K562 (cell line): Measurements from ENCODE around the gene TMEM43. TPM values are rescaled to one million over a fixed set of nuclear protein-coding genes. Genes with fewer than 3 reads are reported as not detected.

Experiments used
- ATAC-seq: fragments of 200-7000 bp; cut with Tn5 transposase; 3 replicates; pipeline ENCODE4 v1.9.1; 2020; ENCODE audit warnings: moderate library complexity
- BruUV-seq: library from RNA; stranded (reverse); fragments of 400-500 nt; replicated peaks from 2 replicates; lab custom pipeline; 2021; lab: Mats Ljungman, UMichigan
- CTCF ChIA-PET: fragments of 300-600 bp; formaldehyde crosslinking; extraction: SDS; loops from one replicate; lab custom pipeline; 2021; ENCODE audit warnings: low intra/inter-chr PET ratio; lab: Yijun Ruan, JAX
- POLR2A ChIA-PET: fragments of 300-600, 350-650 bp; sonication (Branson Sonifier 250); formaldehyde crosslinking; extraction: SDS; loops from one replicate; lab custom pipeline; 2021; ENCODE audit warnings: antibody characterized with exemption, inconsistent platforms; lab: Yijun Ruan, JAX
- DNase-seq, 4 experiments: peaks; one replicate each; pipeline versions ENCODE4 v3.0.0 to v3.0.0-alpha.2; 2011 to 2018; ENCODE audit warnings: low spot score in 3 of 4, mixed read lengths in 3 of 4; ENCODE audit errors: extremely low read depth in 1 of 4
- FAIRE-seq: peaks from 2 replicates; lab custom pipeline; 2011; peaks lifted over from hg19 to GRCh38; lab: Jason Lieb, UNC
- H2AFZ ChIP-seq: 2 replicates; pipeline ENCODE4 v1.6.0; 2011; ENCODE audit warnings: low read depth, low read length, control low read depth, inconsistent platforms
- H3K27ac ChIP-seq: fragments of 200-600 bp; 3 replicates; pipeline ENCODE4 v1.8.0; 2011; ENCODE audit warnings: low read depth, mild to moderate bottlenecking, control low read depth, inconsistent platforms, low read length, moderate library complexity, mixed read lengths; ENCODE audit errors: extremely low read depth
- H3K27me3 ChIP-seq, 2 experiments: fragments of 300-600 bp in 1 of 2; 2 replicates in 1 of 2; 3 replicates in 1 of 2; pipeline versions ENCODE4 v1.6.0 to v1.8.0; 2011; ENCODE audit warnings: inconsistent platforms in 2 of 2, low read length in 2 of 2, mild to moderate bottlenecking in 1 of 2, mixed read lengths in 1 of 2, moderate library complexity in 1 of 2; ENCODE audit not compliant: control insufficient read depth in 2 of 2, insufficient read depth in 2 of 2
- H3K36me3 ChIP-seq: fragments of 300-600 bp; 3 replicates; pipeline ENCODE4 v1.8.0; 2011; ENCODE audit warnings: mild to moderate bottlenecking, low read length, inconsistent platforms; ENCODE audit not compliant: control insufficient read depth, insufficient read depth
- H3K4me1 ChIP-seq, 2 experiments: fragments of 200-600 bp in 1 of 2; replicated peaks in 1 of 2; 2 replicates in 1 of 2; 3 replicates in 1 of 2; pipeline versions ENCODE4 v1.5.1 to v1.8.0; 2011; ENCODE audit warnings: inconsistent platforms in 2 of 2, low read length in 2 of 2, mild to moderate bottlenecking in 1 of 2, mixed read lengths in 1 of 2, moderate library complexity in 1 of 2; ENCODE audit not compliant: control insufficient read depth in 2 of 2, insufficient read depth in 2 of 2
- H3K4me2 ChIP-seq: 2 replicates; pipeline ENCODE4 v1.6.1; 2011; ENCODE audit warnings: low read length, control low read depth, inconsistent platforms, mixed read lengths; ENCODE audit not compliant: insufficient read depth
- H3K4me3 ChIP-seq: fragments of 200-600 bp; sonication (generic), shearing (Covaris generic); 2 replicates; pipeline ENCODE4 v1.5.1; 2016; ENCODE audit warnings: control low read depth, inconsistent platforms
- H3K79me2 ChIP-seq: fragments of 200-600 bp; 3 replicates; pipeline ENCODE4 v1.8.0; 2011; ENCODE audit warnings: low read length, inconsistent platforms; ENCODE audit not compliant: control insufficient read depth, insufficient read depth
- H3K9ac ChIP-seq, 2 experiments: 2 replicates each; pipeline versions ENCODE4 v1.6.0 to v1.6.1; 2011; ENCODE audit warnings: low read depth in 2 of 2, low read length in 2 of 2, control low read depth in 1 of 2, inconsistent platforms in 1 of 2, mild to moderate bottlenecking in 1 of 2, mixed read lengths in 1 of 2; ENCODE audit not compliant: insufficient read depth in 1 of 2
- H3K9me1 ChIP-seq: one replicate; pipeline ENCODE4 v1.6.0; 2011; ENCODE audit warnings: inconsistent platforms, mild to moderate bottlenecking, low read length, moderate library complexity; ENCODE audit not compliant: control insufficient read depth, insufficient read depth
- H3K9me3 ChIP-seq: replicated peaks from 2 replicates; pipeline ENCODE4 v1.5.1; 2011; ENCODE audit warnings: low read depth, low read length, inconsistent platforms; ENCODE audit not compliant: control insufficient read depth, insufficient read depth
- H4K20me1 ChIP-seq: replicated peaks from 2 replicates; pipeline ENCODE4 v1.6.1; 2011; ENCODE audit warnings: low read length, inconsistent platforms, mixed read lengths; ENCODE audit not compliant: control insufficient read depth, insufficient read depth
- ATF7 ChIP-seq: fragments of 450-650 bp; IDR thresholded peaks from 2 replicates; pipeline ENCODE4 v1.7.1; 2014; ENCODE audit warnings: mild to moderate bottlenecking, moderate library complexity
- BDP1 ChIP-seq: IDR thresholded peaks from 3 replicates; pipeline ENCODE4 v1.6.1; 2011; ENCODE audit not compliant: insufficient read length, insufficient read depth
- CEBPG ChIP-seq, 3 experiments: fragments of 200-800 bp in 1 of 3; sonication (Bioruptor generic) in 1 of 3; sonication (generic) in 1 of 3; formaldehyde crosslinking in 1 of 3; IDR thresholded peaks in 2 of 3; conservative IDR thresholded peaks in 1 of 3; 2 replicates each; pipeline versions ENCODE4 v1.6.1 to v1.8.0; 2016 to 2022; ENCODE audit warnings: missing compliant biosample characterization in 2 of 3, missing genetic modification characterization in 2 of 3, mild to moderate bottlenecking in 1 of 3, missing genetic modification reagents in 1 of 3
- CTBP1 ChIP-seq: fragments of 450-650 bp; IDR thresholded peaks from 2 replicates; pipeline ENCODE4 v1.6.1; 2016; ENCODE audit warnings: borderline replicate concordance
- EP300 ChIP-seq: IDR thresholded peaks from 2 replicates; pipeline ENCODE4 v1.6.1; 2012; ENCODE audit warnings: low read length, improper control_type of control experiment
- FOSL1 ChIP-seq: fragments of 200-800 bp; sonication (Bioruptor generic); conservative IDR thresholded peaks from 2 replicates; pipeline ENCODE4 v1.6.1; 2016; ENCODE audit warnings: missing genetic modification characterization, missing compliant biosample characterization
- GTF2A2 ChIP-seq: IDR thresholded peaks from 2 replicates; pipeline ENCODE4 v1.6.1; 2016; ENCODE audit warnings: mild to moderate bottlenecking, missing genetic modification characterization, missing compliant biosample characterization
- HMG20A ChIP-seq: fragments of 450-650 bp; formaldehyde crosslinking; conservative IDR thresholded peaks from 2 replicates; pipeline ENCODE4 v1.4.0; 2020; ENCODE audit warnings: mild to moderate bottlenecking, mixed read lengths
- JUND ChIP-seq, 2 experiments: IDR thresholded peaks; 2 replicates in 1 of 2; 3 replicates in 1 of 2; pipeline ENCODE4 v1.6.1; 2011; ENCODE audit warnings: borderline replicate concordance in 2 of 2, low read depth in 2 of 2, low read length in 2 of 2, improper control_type of control experiment in 1 of 2, missing biosample characterization in 1 of 2, missing genetic modification characterization in 1 of 2, missing genetic modification reagents in 1 of 2
- MEIS2 ChIP-seq: fragments of 450-650 bp; IDR thresholded peaks from 2 replicates; pipeline ENCODE4 v1.6.1; 2014; ENCODE audit warnings: mild to moderate bottlenecking; ENCODE audit not compliant: partially characterized antibody
- NR2C1 ChIP-seq, 2 experiments: fragments of 450-650 bp; IDR thresholded peaks; 2 replicates each; pipeline ENCODE4 v1.6.1; 2017; ENCODE audit warnings: mild to moderate bottlenecking in 2 of 2, antibody characterized with exemption in 1 of 2, inconsistent platforms in 1 of 2, missing compliant biosample characterization in 1 of 2, missing genetic modification characterization in 1 of 2
- NR2C2 ChIP-seq, 2 experiments: fragments of 200-800 bp in 1 of 2; sonication (Bioruptor generic) in 1 of 2; sonication (generic) in 1 of 2; formaldehyde crosslinking in 1 of 2; IDR thresholded peaks; 2 replicates each; pipeline versions ENCODE4 v1.6.1 to v1.8.0; 2016 to 2022; ENCODE audit warnings: mild to moderate bottlenecking in 1 of 2, missing compliant biosample characterization in 1 of 2, missing genetic modification characterization in 1 of 2, missing genetic modification reagents in 1 of 2
- PKNOX1 ChIP-seq: fragments of 450-650 bp; IDR thresholded peaks from 2 replicates; pipeline ENCODE4 v1.6.1; 2016
- PTRF ChIP-seq: fragments of 450-650 bp; IDR thresholded peaks from 2 replicates; pipeline ENCODE4 v1.6.1; 2016; ENCODE audit warnings: mild to moderate bottlenecking, missing genetic modification characterization, missing compliant biosample characterization
- RBM14 ChIP-seq: fragments of 200-400 bp; formaldehyde crosslinking; IDR thresholded peaks from 2 replicates; pipeline ENCODE4 v1.6.1; 2018; ENCODE audit warnings: low read depth, mild to moderate bottlenecking, low read length, moderate library complexity, borderline replicate concordance; ENCODE audit not compliant: insufficient read depth
- SOX6 ChIP-seq: fragments of 450-650 bp; IDR thresholded peaks from 2 replicates; pipeline ENCODE4 v1.6.1; 2014; ENCODE audit warnings: mild to moderate bottlenecking
- ZNF175 ChIP-seq: fragments of 200-800 bp; sonication (Bioruptor generic); IDR thresholded peaks from 2 replicates; pipeline ENCODE4 v1.6.1; 2016; ENCODE audit warnings: low read depth, mild to moderate bottlenecking, missing genetic modification characterization, missing compliant biosample characterization
- ZNF584 ChIP-seq: fragments of 200-800 bp; sonication (Bioruptor generic); IDR thresholded peaks from 2 replicates; pipeline ENCODE4 v1.6.1; 2016; ENCODE audit warnings: low read depth, mild to moderate bottlenecking, missing genetic modification characterization, missing compliant biosample characterization
- ZNF589 ChIP-seq: fragments of 200-800 bp; sonication (Bioruptor generic); IDR thresholded peaks from 2 replicates; pipeline ENCODE4 v1.6.1; 2016; ENCODE audit warnings: low read depth, missing genetic modification characterization, missing compliant biosample characterization
- WGBS: fragments of 100-300 bp; shearing (Covaris generic); methylation state at CpG from one replicate; pipeline ENCODE4 v1.1.6; 2016; ENCODE audit warnings: low coverage, mixed read lengths; ENCODE audit not compliant: insufficient coverage; ENCODE audit errors: missing lambda C conversion rate; 5-methylcytosine and 5-hydroxymethylcytosine counted together
- in situ Hi-C: fragments of 300-500 bp; cut with MboI; formaldehyde crosslinking; loops from 4 replicates; pipeline ENCODE4 v1.15.0; 2018; ENCODE audit warnings: inconsistent platforms, mixed read lengths
- intact Hi-C: fragments of 100-400 bp; cut with micrococcal nuclease; formaldehyde crosslinking; loops from 2 replicates; pipeline ENCODE4 v1.14.2; 2022
- polyA plus RNA-seq, 8 experiments: library from polyadenylated mRNA; depleted of rRNA in 4 of 8; stranded (reverse) in 5 of 8; unstranded in 3 of 8; fragments of >200 nt; fragmentation: Nextera tagmentation in 2 of 8; fragmentation: Illumina TruSeq in 1 of 8; extraction: Ambion mirVana in 2 of 8; extraction: Trizol in 1 of 8; gene quantifications; 2 replicates each; pipeline versions ENCODE4 v1.2.1 to v1.2.3, GENCODE V29; 2011 to 2014; ENCODE audit warnings: inconsistent platforms in 1 of 8, missing spikeins in 1 of 8
- total RNA-seq, 7 experiments: library from RNA; depleted of rRNA in 6 of 7; stranded (reverse); fragments of >200 nt in 6 of 7; fragmentation: Illumina TruSeq in 2 of 7; extraction: Trizol in 2 of 7; gene quantifications; 2 replicates each; pipeline versions ENCODE4 v1.2.1 to v1.2.3, GENCODE V29; 2011 to 2021; ENCODE audit warnings: low replicate concordance in 1 of 7

The TMEM43 gene
- total and polyA plus RNA-seq, 9 of the 15 experiments (the other 6 are each of a cell fraction or from before 2014, with no cell fraction given) = 16.7 to 46.1 (median 35.7) TPM

- H3K4me2 ChIP-seq = no peak overlapping the region
- no peak for ATAC-seq
- intact Hi-C loops (no loop called here), in situ Hi-C loops (no loop called here)
- peaks cover 72% of the 10 kb centered on the region for H3K36me3 ChIP-seq
- no peak overlapping the region for H2AFZ ChIP-seq
- no peaks in the 10 kb centered on the region for H3K9me3 ChIP-seq
- ChIA-PET POLR2A (interaction anchor here (1.7 kb wide), 1 partner anchor 9 kb away, joined by 8 read pairs; the partner anchor contains the start of genes LSM3 and XPC), CTCF (no interaction called here)
- H3K27me3 ChIP-seq = no peaks in the 10 kb centered on the region
- H3K9me1 ChIP-seq = no peaks in the 10 kb centered on the region
- no peak for FAIRE-seq
- no peak for DNase-seq
- no peak overlapping the region for H3K9ac ChIP-seq
- H3K4me1 ChIP-seq = peaks cover 5 to 11% of the 10 kb centered on the region in 2 experiments
- 53% methylated on average over 2 of the region's 2 CpGs for WGBS
- peaks cover 22% of the 10 kb centered on the region for H3K79me2 ChIP-seq
- no TSS peak for BruUV-seq
- no peak overlapping the region for H3K4me3 ChIP-seq
- no peak overlapping the region for H3K27ac ChIP-seq
- no peaks in the 10 kb centered on the region for H4K20me1 ChIP-seq
- TF ChIP-seq PKNOX1 = peak; percentile 85
- peak; percentile 31; the same call in 1 of the 2 replicates for TF ChIP-seq EP300
- TF ChIP-seq FOSL1 (tag) = peak; percentile 93
- TF ChIP-seq ZNF584 (CRISPR knock-in tag) = peak; percentile 79
- no peak for TF ChIP-seq RBM14
- peak; percentile 59; the same call in 1 of the 2 replicates for TF ChIP-seq JUND (IDR thresholded peaks at IDR 0.05; ENCODE audit: borderline replicate concordance, low read depth, low read length)
- TF ChIP-seq JUND (tag; IDR thresholded peaks at IDR 0.05; ENCODE audit: borderline replicate concordance, low read depth, low read length) = peak; percentile 12; the same call in 1 of the 3 replicates
- peak; percentile 33; the same call in 1 of the 2 replicates for TF ChIP-seq ATF7
- TF ChIP-seq ZNF175 (CRISPR knock-in tag) = peak; percentile 76; the same call in 1 of the 2 replicates
- no peak for TF ChIP-seq HMG20A (CRISPR knock-in tag)
- no peak for TF ChIP-seq CEBPG (CRISPR knock-in tag; IDR thresholded peaks at IDR 0.05)
- TF ChIP-seq CEBPG (tag; conservative IDR thresholded peaks at IDR 0.05 in 1 of 2, IDR thresholded peaks at IDR 0.05 in 1 of 2) = peak in 1 of 2 experiments; percentile 91; a peak in 2 of 4 replicates
- TF ChIP-seq SOX6 = peak; percentile 84
- no peak; the same call in 1 of the 2 replicates for TF ChIP-seq GTF2A2 (tag)
- TF ChIP-seq MEIS2 = peak; percentile 92
- no peak for TF ChIP-seq NR2C1 (IDR thresholded peaks at IDR 0.05)
- TF ChIP-seq NR2C1 (tag; IDR thresholded peaks at IDR 0.05) = 0 out of 2 replicates have a peak, but pooled peaks have one; percentile 8
- no peak for TF ChIP-seq NR2C2 (CRISPR knock-in tag; IDR thresholded peaks at IDR 0.05)
- TF ChIP-seq NR2C2 (tag; IDR thresholded peaks at IDR 0.05) = peak; percentile 19; the same call in 1 of the 2 replicates
- TF ChIP-seq ZNF589 (CRISPR knock-in tag) = peak; percentile 80
- no peak for TF ChIP-seq PTRF
- no peak for TF ChIP-seq BDP1
- peak; percentile 47 for TF ChIP-seq CTBP1
Measured at GRCh38 chr3:14170531-14171159, 45.8 kb downstream of the TMEM43 start.
